ENCODE results near the gene ZNF532. TPM values are rescaled to one million over a fixed set of nuclear protein-coding genes. Genes with fewer than 3 reads are reported as not detected.

ZNF532 gene
- total and polyA plus RNA-seq, 4 donors = 19.3 to 194 (median 113) TPM

GRCh38 chr18:58937071-58937886, 72.6 kb downstream of the ZNF532 start:
- peaks cover 0 to 2% of the 10 kb centered on the region in 2 donors for H3K4me1 ChIP-seq (ENCODE audit: control insufficient read depth in 1 of 2, insufficient read depth in 2 of 2, low read length in 2 of 2)
- DNase-seq (no peak), ATAC-seq (ENCODE audit: low FRiP score) (no peak)
- peaks cover 0 to 7% of the 10 kb centered on the region in 2 donors for H3K36me3 ChIP-seq (ENCODE audit: control insufficient read depth in 1 of 2, insufficient read depth in 2 of 2, low read length in 1 of 2)
- H3K27me3 ChIP-seq (ENCODE audit: control insufficient read depth in 1 of 2, insufficient read depth in 2 of 2, low read length in 1 of 2) = no peaks in the 10 kb centered on the region
- intact Hi-C loops (cut with DNase I) = loop anchor here in 1 of 2 donors (5.0 kb wide), 1 partner anchor 40 kb away; no protein-coding TSS in a partner anchor
- no peaks in the 10 kb centered on the region for H3K9me3 ChIP-seq (ENCODE audit: control insufficient read depth, low read length)
- no peak overlapping the region for H3K4me3 ChIP-seq (ENCODE audit: low read length in 2 of 2)
- H3K27ac ChIP-seq (ENCODE audit: low read depth in 1 of 2, low read length in 2 of 2) = no peak overlapping the region
- 45 to 47% methylated on average over 3 of the region's 3 CpGs for WGBS, 2 donors

GRCh38 chr18:58937887-58938267, 73.2 kb downstream of the ZNF532 start:
- Histone ChIP-seq H3K27ac (ENCODE audit: low read depth in 1 of 2, low read length in 2 of 2) (no peak overlapping the region), H3K4me1 (ENCODE audit: control insufficient read depth in 1 of 2, insufficient read depth in 2 of 2, low read length in 2 of 2) (peaks cover 0 to 2% of the 10 kb centered on the region in 2 donors), H3K4me3 (ENCODE audit: low read length in 2 of 2) (no peak overlapping the region), H3K9me3 (ENCODE audit: control insufficient read depth, low read length) (no peaks in the 10 kb centered on the region), H3K27me3 (ENCODE audit: control insufficient read depth in 1 of 2, insufficient read depth in 2 of 2, low read length in 1 of 2) (no peaks in the 10 kb centered on the region), H3K36me3 (ENCODE audit: control insufficient read depth in 1 of 2, insufficient read depth in 2 of 2, low read length in 1 of 2) (peaks cover 0 to 7% of the 10 kb centered on the region in 2 donors)
- ATAC-seq (ENCODE audit: low FRiP score) (no peak), DNase-seq (no peak)
- 54 to 63% methylated on average over 3 of the region's 3 CpGs for WGBS, 2 donors
- intact Hi-C loops (cut with DNase I) = loop anchor here in 1 of 2 donors (5.0 kb wide), 1 partner anchor 39 kb away; no protein-coding TSS in a partner anchor

- peaks cover 0 to 4% of the 10 kb centered on the region in 2 donors for H3K36me3 ChIP-seq (ENCODE audit: control insufficient read depth in 1 of 2, insufficient read depth in 2 of 2, low read length in 1 of 2)
- no peaks in the 10 kb centered on the region for H3K9me3 ChIP-seq (ENCODE audit: control insufficient read depth, low read length)
- no peaks in the 10 kb centered on the region for H3K27me3 ChIP-seq (ENCODE audit: control insufficient read depth in 1 of 2, insufficient read depth in 2 of 2, low read length in 1 of 2)
- no peak overlapping the region for H3K4me3 ChIP-seq (ENCODE audit: low read length in 2 of 2)
- no peak for DNase-seq
- intact Hi-C loops (cut with DNase I) = no loop called here
- 97 to 98% methylated on average over 8 of the region's 8 CpGs for WGBS, 2 donors
- ATAC-seq (ENCODE audit: low FRiP score) = no peak
- H3K4me1 ChIP-seq (ENCODE audit: control insufficient read depth in 1 of 2, insufficient read depth in 2 of 2, low read length in 2 of 2) = peaks cover 0 to 6% of the 10 kb centered on the region in 2 donors
- H3K27ac ChIP-seq (ENCODE audit: low read depth in 1 of 2, low read length in 2 of 2) = no peak overlapping the region
Observed at GRCh38 chr18:58941426-58942099, 76.9 kb downstream of the ZNF532 start.

GRCh38 chr18:58943896-58944295, 79.2 kb downstream of the ZNF532 start:
- no peak for DNase-seq
- intact Hi-C loops (cut with DNase I) = no loop called here
- Histone ChIP-seq H3K9me3 (ENCODE audit: control insufficient read depth, low read length) (no peaks in the 10 kb centered on the region), H3K4me1 (ENCODE audit: control insufficient read depth in 1 of 2, insufficient read depth in 2 of 2, low read length in 2 of 2) (peaks cover 0 to 3% of the 10 kb centered on the region in 2 donors), H3K36me3 (ENCODE audit: control insufficient read depth in 1 of 2, insufficient read depth in 2 of 2, low read length in 1 of 2) (peaks cover 0 to 4% of the 10 kb centered on the region in 2 donors), H3K4me3 (ENCODE audit: low read length in 2 of 2) (no peak overlapping the region), H3K27me3 (ENCODE audit: control insufficient read depth in 1 of 2, insufficient read depth in 2 of 2, low read length in 1 of 2) (no peaks in the 10 kb centered on the region), H3K27ac (ENCODE audit: low read depth in 1 of 2, low read length in 2 of 2) (no peak overlapping the region)
- WGBS, 2 donors = 59 to 67% methylated on average over 3 of the region's 3 CpGs
- no peak for ATAC-seq (ENCODE audit: low FRiP score)

- Histone ChIP-seq H3K9me3 (ENCODE audit: control insufficient read depth, low read length) (no peaks in the 10 kb centered on the region), H3K4me1 (ENCODE audit: control insufficient read depth in 1 of 2, insufficient read depth in 2 of 2, low read length in 2 of 2) (peaks cover 0 to 3% of the 10 kb centered on the region in 2 donors), H3K27me3 (ENCODE audit: control insufficient read depth in 1 of 2, insufficient read depth in 2 of 2, low read length in 1 of 2) (no peaks in the 10 kb centered on the region), H3K36me3 (ENCODE audit: control insufficient read depth in 1 of 2, insufficient read depth in 2 of 2, low read length in 1 of 2) (no peaks in the 10 kb centered on the region), H3K27ac (ENCODE audit: low read depth in 1 of 2, low read length in 2 of 2) (no peak overlapping the region), H3K4me3 (ENCODE audit: low read length in 2 of 2) (no peak overlapping the region)
- WGBS, 2 donors = 70 to 77% methylated on average over 7 of the region's 7 CpGs
- ATAC-seq (ENCODE audit: low FRiP score) = no peak
- intact Hi-C loops (cut with DNase I) = no loop called here
- no peak for DNase-seq
Observed at GRCh38 chr18:58947136-58947732, 82.6 kb downstream of the ZNF532 start.

GRCh38 chr18:58949031-58949430, 84.4 kb downstream of the ZNF532 start:
- Histone ChIP-seq H3K4me1 (ENCODE audit: control insufficient read depth in 1 of 2, insufficient read depth in 2 of 2, low read length in 2 of 2) (peaks cover 0 to 2% of the 10 kb centered on the region in 2 donors), H3K36me3 (ENCODE audit: control insufficient read depth in 1 of 2, insufficient read depth in 2 of 2, low read length in 1 of 2) (no peaks in the 10 kb centered on the region), H3K9me3 (ENCODE audit: control insufficient read depth, low read length) (no peaks in the 10 kb centered on the region), H3K4me3 (ENCODE audit: low read length in 2 of 2) (no peak overlapping the region), H3K27me3 (ENCODE audit: control insufficient read depth in 1 of 2, insufficient read depth in 2 of 2, low read length in 1 of 2) (no peaks in the 10 kb centered on the region), H3K27ac (ENCODE audit: low read depth in 1 of 2, low read length in 2 of 2) (no peak overlapping the region)
- no peak for ATAC-seq (ENCODE audit: low FRiP score)
- 83 to 91% methylated on average over 1 of the region's 1 CpG for WGBS, 2 donors
- no peak for DNase-seq
- intact Hi-C loops (cut with DNase I) = no loop called here

GRCh38 chr18:58951986-58952702, 87.5 kb downstream of the ZNF532 start:
- ATAC-seq (ENCODE audit: low FRiP score) (no peak), DNase-seq (no peak)
- Histone ChIP-seq H3K36me3 (ENCODE audit: control insufficient read depth in 1 of 2, insufficient read depth in 2 of 2, low read length in 1 of 2) (no peaks in the 10 kb centered on the region), H3K4me3 (ENCODE audit: low read length in 2 of 2) (no peak overlapping the region), H3K9me3 (ENCODE audit: control insufficient read depth, low read length) (no peaks in the 10 kb centered on the region), H3K4me1 (ENCODE audit: control insufficient read depth in 1 of 2, insufficient read depth in 2 of 2, low read length in 2 of 2) (no peaks in the 10 kb centered on the region), H3K27me3 (ENCODE audit: control insufficient read depth in 1 of 2, insufficient read depth in 2 of 2, low read length in 1 of 2) (no peaks in the 10 kb centered on the region), H3K27ac (ENCODE audit: low read depth in 1 of 2, low read length in 2 of 2) (no peak overlapping the region)
- intact Hi-C loops (cut with DNase I) = no loop called here
- 74 to 81% methylated on average over 4 of the region's 4 CpGs for WGBS, 2 donors

GRCh38 chr18:58952858-58953257, 88.2 kb downstream of the ZNF532 start:
- Histone ChIP-seq H3K9me3 (ENCODE audit: control insufficient read depth, low read length) (no peaks in the 10 kb centered on the region), H3K36me3 (ENCODE audit: control insufficient read depth in 1 of 2, insufficient read depth in 2 of 2, low read length in 1 of 2) (no peaks in the 10 kb centered on the region), H3K27me3 (ENCODE audit: control insufficient read depth in 1 of 2, insufficient read depth in 2 of 2, low read length in 1 of 2) (no peaks in the 10 kb centered on the region), H3K4me1 (ENCODE audit: control insufficient read depth in 1 of 2, insufficient read depth in 2 of 2, low read length in 2 of 2) (no peaks in the 10 kb centered on the region), H3K27ac (ENCODE audit: low read depth in 1 of 2, low read length in 2 of 2) (no peak overlapping the region), H3K4me3 (ENCODE audit: low read length in 2 of 2) (no peak overlapping the region)
- no peak for ATAC-seq (ENCODE audit: low FRiP score)
- intact Hi-C loops (cut with DNase I) = no loop called here
- no peak for DNase-seq
- 56 to 60% methylated on average over 3 of the region's 3 CpGs for WGBS, 2 donors
